HG03378 (cell line): Measurements from ENCODE around the gene POM121C.
"Not testable (repeated sequence)": the region's sequence is repeated elsewhere in the genome, so short reads cannot be mapped to it uniquely, and the experiment has no call there.

Source experiments
- ATAC-seq: cut with Tn5 transposase; IDR thresholded peaks from one replicate; pipeline ENCODE4 v1.9.1; 2021; ENCODE audit warnings: mild to moderate bottlenecking, moderate library complexity; ENCODE audit not compliant: unreplicated experiment

The POM121C gene

GRCh38 chr7:75485979-75486643 lies at the start of gene POM121C:
Gene POM121C (minus strand): TSS chr7:75486299. CDS start chr7:75441496, 44,803 bp downstream.
- peak; percentile 91 for ATAC-seq

GRCh38 chr7:75534727-75535307 lies 48.7 kb upstream of the POM121C start:
- ATAC-seq, result peak; percentile 92

GRCh38 chr7:75533926-75534325 lies 47.8 kb upstream of the POM121C start:
- no peak for ATAC-seq

- no peak for ATAC-seq
These were observed 46.5 kb upstream of the POM121C start for GRCh38 chr7:75532639-75533038.

GRCh38 chr7:75531359-75531821 lies 45.3 kb upstream of the POM121C start:
- no peak for ATAC-seq

- not testable (repeated sequence) for ATAC-seq
These were observed 41.2 kb upstream of the POM121C start for GRCh38 chr7:75527224-75527722.

GRCh38 chr7:75521727-75522126 lies 35.6 kb upstream of the POM121C start:
- not testable (repeated sequence) for ATAC-seq

GRCh38 chr7:75518842-75519241 lies 32.7 kb upstream of the POM121C start:
- not testable (repeated sequence) for ATAC-seq

GRCh38 chr7:75509033-75509432 lies 22.9 kb upstream of the POM121C start:
- not testable (repeated sequence) for ATAC-seq

- ATAC-seq, result not testable (repeated sequence)
These were observed 5.9 kb upstream of the POM121C start, which contains the start of gene SPDYE5 for GRCh38 chr7:75492020-75492419. Gene SPDYE5 (plus strand): TSS chr7:75492320. CDS start chr7:75494048, 1,728 bp downstream.

GRCh38 chr7:75485355-75485978 lies 632 bp downstream of the POM121C start:
- ATAC-seq, result not testable (repeated sequence)

- not testable (repeated sequence) for ATAC-seq
These were observed 5.8 kb downstream of the POM121C start for GRCh38 chr7:75480313-75480712.

- ATAC-seq, result not testable (repeated sequence)
These were observed 8.6 kb downstream of the POM121C start for GRCh38 chr7:75477457-75477856.

GRCh38 chr7:75470166-75470565 lies 15.9 kb downstream of the POM121C start:
- not testable (repeated sequence) for ATAC-seq

GRCh38 chr7:75460541-75460940 lies 25.6 kb downstream of the POM121C start:
- ATAC-seq, result not testable (repeated sequence)

- ATAC-seq, result not testable (repeated sequence)
These were observed 28.1 kb downstream of the POM121C start for GRCh38 chr7:75458034-75458433.

- ATAC-seq, result not testable (repeated sequence)
These were observed 29.7 kb downstream of the POM121C start for GRCh38 chr7:75456403-75456802.

GRCh38 chr7:75452494-75452955 lies 33.6 kb downstream of the POM121C start:
- peak; percentile 81 for ATAC-seq

GRCh38 chr7:75449946-75450345 lies 36.2 kb downstream of the POM121C start:
- ATAC-seq, result not testable (repeated sequence)

GRCh38 chr7:75442465-75443111 lies 43.5 kb downstream of the POM121C start:
- peak; percentile 79 for ATAC-seq

GRCh38 chr7:75442101-75442464 lies 44.0 kb downstream of the POM121C start:
- peak; percentile 36 for ATAC-seq
